ENCODE data around the gene ALDH7A1.

Gene ALDH7A1

GRCh38 chr5:126501448-126501847 lies 93.6 kb downstream of the ALDH7A1 start:
- TF ChIP-seq, protein P1, sequence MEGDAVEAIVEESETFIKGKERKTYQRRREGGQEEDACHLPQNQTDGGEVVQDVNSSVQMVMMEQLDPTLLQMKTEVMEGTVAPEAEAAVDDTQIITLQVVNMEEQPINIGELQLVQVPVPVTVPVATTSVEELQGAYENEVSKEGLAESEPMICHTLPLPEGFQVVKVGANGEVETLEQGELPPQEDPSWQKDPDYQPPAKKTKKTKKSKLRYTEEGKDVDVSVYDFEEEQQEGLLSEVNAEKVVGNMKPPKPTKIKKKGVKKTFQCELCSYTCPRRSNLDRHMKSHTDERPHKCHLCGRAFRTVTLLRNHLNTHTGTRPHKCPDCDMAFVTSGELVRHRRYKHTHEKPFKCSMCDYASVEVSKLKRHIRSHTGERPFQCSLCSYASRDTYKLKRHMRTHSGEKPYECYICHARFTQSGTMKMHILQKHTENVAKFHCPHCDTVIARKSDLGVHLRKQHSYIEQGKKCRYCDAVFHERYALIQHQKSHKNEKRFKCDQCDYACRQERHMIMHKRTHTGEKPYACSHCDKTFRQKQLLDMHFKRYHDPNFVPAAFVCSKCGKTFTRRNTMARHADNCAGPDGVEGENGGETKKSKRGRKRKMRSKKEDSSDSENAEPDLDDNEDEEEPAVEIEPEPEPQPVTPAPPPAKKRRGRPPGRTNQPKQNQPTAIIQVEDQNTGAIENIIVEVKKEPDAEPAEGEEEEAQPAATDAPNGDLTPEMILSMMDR (IDR thresholded peaks at IDR 0.05; ENCODE audit: low read depth, low read length, missing control alignments) = no peak
- DNase-seq (ENCODE audit: extremely low read depth, low read depth) = no peak
- H3K4me3 ChIP-seq (replicated peaks; ENCODE audit: low read depth, low read length) = no peak overlapping the region

DNA sequence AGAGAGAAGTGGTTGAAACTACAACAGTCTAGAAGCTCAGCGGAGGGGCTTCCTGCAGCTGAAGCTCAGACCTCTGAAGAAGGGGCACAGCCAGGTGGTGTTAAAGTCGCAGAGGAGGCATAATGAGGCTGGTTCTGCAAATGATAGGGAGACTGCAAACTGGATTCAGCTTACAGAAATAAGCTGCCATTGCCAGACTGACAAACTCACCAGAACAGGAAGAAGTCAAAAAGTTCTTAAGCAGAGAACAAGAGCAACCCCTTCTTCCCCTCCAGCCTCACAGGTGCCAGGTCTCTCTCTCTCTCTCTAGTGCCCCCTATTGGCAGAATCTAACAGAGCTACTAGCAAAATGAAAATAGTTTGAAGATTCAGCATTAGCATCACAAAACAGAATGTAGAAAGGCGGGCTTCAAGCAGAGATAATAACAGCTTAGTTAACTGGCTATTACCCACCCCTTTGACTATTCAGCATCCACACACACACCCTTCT lies 95.1 kb downstream of the ALDH7A1 start:
- DNase-seq (ENCODE audit: extremely low read depth, low read depth) = peak; percentile 27
- no peak overlapping the region for H3K4me3 ChIP-seq (replicated peaks; ENCODE audit: low read depth, low read length)
- TF ChIP-seq, protein P1 (IDR thresholded peaks at IDR 0.05; ENCODE audit: low read depth, low read length, missing control alignments) = peak; percentile 70

DNA sequence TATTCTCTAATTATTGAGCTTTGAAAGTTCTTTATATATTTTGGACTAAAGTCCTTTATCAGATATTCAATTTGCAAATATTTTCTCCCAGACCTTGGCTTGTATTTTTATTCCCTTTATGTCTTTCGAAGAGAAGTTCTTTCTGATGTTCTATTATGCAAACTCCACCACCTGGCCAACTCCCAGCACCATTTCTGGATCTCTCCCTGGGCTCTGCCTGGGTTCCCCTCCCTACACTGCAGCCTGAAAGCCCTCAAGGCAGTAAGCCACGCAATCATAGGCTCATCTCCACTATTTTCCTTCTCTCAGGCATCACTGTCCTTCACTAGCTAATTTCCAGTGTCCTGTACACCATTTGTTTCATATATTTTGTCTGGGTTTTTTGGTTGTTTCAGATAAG lies 95.7 kb downstream of the ALDH7A1 start:
- TF ChIP-seq, protein P1 (IDR thresholded peaks at IDR 0.05; ENCODE audit: low read depth, low read length, missing control alignments) = no peak
- DNase-seq (ENCODE audit: extremely low read depth, low read depth) = no peak
- H3K4me3 ChIP-seq (replicated peaks; ENCODE audit: low read depth, low read length) = no peak overlapping the region

DNA sequence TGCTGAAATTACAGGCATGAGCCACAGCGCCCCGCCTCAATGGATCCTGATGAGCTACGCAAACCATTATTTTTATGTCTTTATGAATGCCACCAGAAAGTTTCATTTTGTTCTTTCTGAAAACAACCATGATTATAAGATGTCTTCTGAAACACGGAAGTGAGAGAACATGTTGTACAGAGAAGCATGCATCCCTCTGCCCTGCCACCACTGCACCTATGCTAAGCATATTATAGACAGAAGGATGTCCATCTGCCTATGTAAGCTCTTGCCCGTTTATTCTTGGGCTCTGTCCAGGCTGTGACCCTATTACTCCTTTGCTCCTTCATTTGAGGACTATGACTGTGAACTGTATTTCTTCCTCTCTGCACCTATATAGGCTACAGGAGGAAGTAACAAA lies 97.5 kb downstream of the ALDH7A1 start:
- DNase-seq (ENCODE audit: extremely low read depth, low read depth) = no peak
- TF ChIP-seq, protein P1 (IDR thresholded peaks at IDR 0.05; ENCODE audit: low read depth, low read length, missing control alignments) = no peak
- H3K4me3 ChIP-seq (replicated peaks; ENCODE audit: low read depth, low read length) = no peak overlapping the region

DNA sequence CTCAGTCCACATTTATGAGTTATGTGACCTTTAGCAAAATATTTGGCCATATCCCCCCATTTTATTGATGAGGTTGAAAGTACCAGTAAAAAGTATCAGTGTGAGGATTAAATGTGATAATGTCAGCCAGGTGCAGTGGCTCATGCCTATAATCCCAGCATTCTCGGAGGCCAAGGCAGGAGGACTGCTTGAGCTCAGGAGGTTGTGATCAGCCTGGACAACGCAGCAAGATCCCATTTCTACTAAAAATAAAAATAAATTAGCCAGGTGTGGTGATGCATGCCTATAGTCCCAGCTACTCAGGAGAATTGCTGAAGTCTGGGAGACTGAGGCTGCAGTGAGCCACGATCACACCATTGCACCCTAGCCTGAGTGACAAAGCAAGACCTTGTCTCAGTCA lies 100.6 kb downstream of the ALDH7A1 start:
- H3K4me3 ChIP-seq (replicated peaks; ENCODE audit: low read depth, low read length) = no peak overlapping the region
- no peak for DNase-seq (ENCODE audit: extremely low read depth, low read depth)
- TF ChIP-seq, protein P1 (IDR thresholded peaks at IDR 0.05; ENCODE audit: low read depth, low read length, missing control alignments) = no peak

DNA sequence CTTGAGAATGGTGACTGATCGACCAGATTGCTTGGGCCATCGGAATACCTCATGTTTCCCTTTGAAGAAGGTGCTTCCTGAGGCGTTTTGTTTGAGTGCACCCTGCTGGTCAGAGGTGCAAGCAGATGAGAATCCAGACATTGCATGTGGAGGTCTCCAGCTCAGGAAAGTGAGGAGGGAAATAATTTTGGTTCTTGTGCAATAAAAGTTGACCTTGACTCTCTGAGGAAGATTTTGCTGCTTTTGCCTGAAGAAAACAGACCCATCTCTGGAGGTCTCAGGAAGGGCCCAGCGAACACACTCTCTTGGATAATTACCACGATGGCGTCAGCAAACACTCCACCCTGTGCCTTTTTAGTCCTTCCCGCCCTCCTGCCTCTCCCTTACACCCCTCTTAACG lies 102.1 kb downstream of the ALDH7A1 start:
- TF ChIP-seq, protein P1 (IDR thresholded peaks at IDR 0.05; ENCODE audit: low read depth, low read length, missing control alignments) = peak; percentile 38
- no peak for DNase-seq (ENCODE audit: extremely low read depth, low read depth)
- no peak overlapping the region for H3K4me3 ChIP-seq (replicated peaks; ENCODE audit: low read depth, low read length)

Measured in HFF-Myc (cell line).